NCI-H1092 (cell line): ENCODE measurements around the gene MAP1LC3C.

Source experiments
- DNase-seq: peaks from one replicate; lab custom pipeline; 2025; lab: John Stamatoyannopoulos, UW

The MAP1LC3C gene

GRCh38 chr1:241999026-241999425 is at the start of gene MAP1LC3C:
TSS of gene MAP1LC3C (minus strand) at chr1:241999098. CDS start at chr1:241999008, 90 bp downstream.
- no peak for DNase-seq

- no peak for DNase-seq
These were observed 44.3 kb upstream of the MAP1LC3C start for GRCh38 chr1:242043165-242043564.

- DNase-seq: no peak
These were observed 35.5 kb upstream of the MAP1LC3C start for GRCh38 chr1:242034392-242034791.

DNA sequence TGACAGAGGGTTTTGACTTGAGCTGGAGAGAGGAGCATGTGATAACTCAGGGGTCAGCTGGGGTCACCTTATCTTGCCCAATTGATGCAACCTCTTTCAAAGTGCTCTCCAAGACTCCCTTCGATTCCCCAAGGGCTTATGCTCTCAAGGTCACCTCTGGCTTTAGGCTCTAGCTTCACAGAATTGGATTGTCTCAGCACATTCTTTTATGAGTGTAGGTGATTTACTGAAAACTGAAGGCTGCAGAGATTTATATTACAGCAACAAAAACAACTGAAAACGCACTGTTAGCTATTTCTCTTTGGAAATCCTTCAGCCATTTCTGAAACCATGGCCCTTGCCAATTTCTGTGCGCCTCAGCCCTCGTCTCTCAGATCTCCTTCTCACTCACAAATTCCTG is 34.5 kb upstream of the MAP1LC3C start:
- no peak for DNase-seq

- no peak for DNase-seq
These were observed 31.2 kb upstream of the MAP1LC3C start for GRCh38 chr1:242030071-242030470.

GRCh38 chr1:242025681-242026080 is 26.8 kb upstream of the MAP1LC3C start:
- DNase-seq: no peak

DNA sequence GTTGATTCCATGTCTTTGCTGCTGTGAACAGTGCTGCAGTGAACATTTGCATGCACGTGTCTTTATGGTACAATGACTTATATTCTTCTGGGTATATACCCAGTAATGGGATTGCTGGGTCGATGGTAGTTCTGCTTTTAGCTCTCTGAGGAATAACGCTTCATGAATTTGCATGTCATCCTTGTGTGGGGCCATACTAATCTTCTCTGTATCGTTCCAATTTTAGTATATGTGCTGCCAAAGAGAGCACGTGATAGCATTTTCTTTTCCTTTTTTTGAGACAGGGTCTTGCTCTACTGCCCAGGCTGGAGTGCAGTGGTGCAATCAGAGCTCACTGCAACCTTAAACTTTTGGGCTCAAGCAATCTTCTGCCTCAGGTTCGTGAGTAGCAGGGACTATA is 24.9 kb upstream of the MAP1LC3C start:
- DNase-seq: no peak

DNA sequence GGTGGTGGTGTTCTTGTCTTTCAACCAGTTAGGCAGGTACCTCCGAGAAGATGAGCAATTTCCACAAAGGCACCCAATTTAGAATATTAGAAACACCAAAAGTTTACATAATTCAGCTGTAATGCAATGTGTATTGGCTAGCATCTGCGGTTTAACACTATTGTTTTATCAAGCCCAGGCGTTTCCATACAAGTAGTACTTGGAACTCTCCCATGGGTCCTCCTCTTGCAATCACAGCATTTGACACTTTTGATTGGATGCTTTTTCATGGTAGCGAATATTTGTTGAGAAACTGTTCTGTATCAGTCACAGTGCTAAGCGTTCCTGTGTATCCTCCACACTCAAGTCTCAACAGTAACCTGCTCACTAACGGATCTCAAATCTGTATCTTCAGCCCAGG is 20.1 kb upstream of the MAP1LC3C start:
- DNase-seq: no peak

DNA sequence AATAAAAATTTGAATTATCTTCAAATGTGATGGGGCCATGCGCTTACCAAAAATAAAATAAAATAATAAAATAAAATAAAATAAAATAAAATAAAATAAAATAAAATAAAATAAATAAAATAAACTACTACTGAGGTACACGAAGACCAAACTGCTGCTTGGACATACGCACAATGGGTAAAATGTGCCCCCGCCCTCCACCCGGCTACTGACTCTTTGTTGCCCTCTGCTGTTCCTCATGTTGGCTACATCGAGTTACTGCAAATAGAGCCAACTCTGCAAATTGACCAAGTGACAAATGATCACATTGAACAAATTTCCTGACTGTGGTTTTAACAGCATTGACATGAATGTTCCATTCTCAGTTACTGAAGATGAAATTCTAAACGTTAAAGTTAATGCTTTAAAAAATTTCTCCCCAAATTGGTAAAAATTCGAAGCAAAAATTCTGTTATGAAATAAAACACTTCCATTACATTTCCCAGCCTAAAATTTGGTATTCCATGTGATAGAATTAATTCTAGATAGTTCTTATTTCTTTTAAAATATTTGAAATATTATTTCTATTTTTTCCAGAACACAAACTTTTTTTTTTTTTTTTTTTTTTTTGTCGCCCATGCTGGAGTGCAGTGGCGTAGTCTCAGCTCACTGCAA is 18.8 kb upstream of the MAP1LC3C start:
- peak; percentile 62 for DNase-seq

DNA sequence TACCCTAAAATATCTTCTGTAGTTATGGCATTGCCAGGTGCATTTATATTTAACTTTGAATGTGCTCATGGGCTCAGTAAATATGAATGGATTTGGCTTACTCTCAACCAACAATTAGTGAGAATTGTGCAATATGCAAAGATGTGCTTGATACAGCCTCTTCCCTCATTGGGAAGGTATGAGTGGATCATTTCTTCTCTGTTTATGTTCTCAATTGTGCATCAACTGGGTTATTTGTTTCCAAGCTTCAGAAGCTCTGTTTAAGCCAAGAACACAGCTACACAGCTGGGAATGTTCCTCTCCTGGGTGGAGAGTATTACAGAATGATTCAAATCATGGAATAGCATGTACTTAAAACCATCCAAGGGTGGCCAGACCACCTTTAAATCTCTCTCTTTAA is 17.6 kb upstream of the MAP1LC3C start:
- DNase-seq: no peak

- DNase-seq: no peak
These were observed 13.2 kb upstream of the MAP1LC3C start for GRCh38 chr1:242011894-242012660.

GRCh38 chr1:242008826-242009495 is 10.1 kb upstream of the MAP1LC3C start:
- DNase-seq: no peak

DNA sequence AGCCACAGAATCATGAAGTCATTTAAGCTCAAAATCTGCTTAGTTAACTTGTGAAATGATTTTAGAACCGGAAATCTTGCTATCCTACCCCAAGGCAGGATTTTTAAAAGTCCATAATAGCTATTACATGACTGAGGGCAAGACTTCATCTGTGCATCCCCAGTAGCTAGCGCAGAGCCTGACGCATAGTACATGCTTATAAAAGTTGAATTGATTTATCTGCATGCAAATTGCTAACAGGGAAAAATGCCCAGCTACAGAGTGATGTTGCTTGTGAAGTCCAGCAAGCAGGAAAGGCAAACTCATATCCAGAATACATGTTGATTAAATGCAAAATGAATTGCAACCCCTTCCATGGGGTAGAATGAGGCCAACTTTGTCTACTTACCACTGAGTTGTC is 8.1 kb upstream of the MAP1LC3C start:
- no peak for DNase-seq

- no peak for DNase-seq
These were observed 7.1 kb upstream of the MAP1LC3C start for GRCh38 chr1:242005866-242006535.

DNA sequence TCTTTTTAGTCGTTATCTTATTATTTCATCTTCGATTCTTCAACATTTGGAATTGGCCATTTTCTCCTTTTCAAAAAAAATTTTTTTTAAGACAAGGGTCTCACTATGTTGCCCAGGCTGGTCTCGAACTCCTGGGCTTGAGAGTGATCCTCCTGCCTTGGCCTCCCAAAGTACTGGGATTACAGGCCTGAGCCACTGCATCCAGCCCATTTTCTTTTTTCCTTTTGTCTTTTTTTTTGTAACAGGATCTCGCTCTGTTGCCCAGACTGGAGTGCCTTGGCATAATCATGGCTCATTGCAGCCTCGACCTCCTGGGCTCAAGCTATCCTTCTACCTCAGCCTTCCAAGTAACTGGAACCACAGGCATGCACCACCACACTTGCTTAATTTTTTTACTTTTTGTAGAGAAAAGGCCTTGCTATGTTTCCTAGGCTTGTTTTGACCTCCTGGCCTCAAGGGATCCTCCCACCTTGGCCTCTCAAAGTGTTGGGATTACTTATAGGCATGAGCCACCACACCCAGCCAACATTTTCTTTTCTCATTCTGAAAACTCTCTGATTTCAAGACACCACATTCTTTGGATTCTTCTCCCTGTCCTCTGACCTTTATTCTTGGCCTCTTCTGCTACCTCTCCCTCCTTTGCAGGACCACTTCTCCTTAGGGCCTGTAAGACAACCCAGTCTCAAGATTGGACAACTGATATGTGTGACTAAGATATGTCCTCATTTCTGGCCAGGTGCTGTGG is 6.0 kb upstream of the MAP1LC3C start:
- DNase-seq: no peak

- DNase-seq: no peak
These were observed 3.6 kb upstream of the MAP1LC3C start for GRCh38 chr1:242002510-242002909.

GRCh38 chr1:242002072-242002471 is 3.2 kb upstream of the MAP1LC3C start:
- no peak for DNase-seq

- no peak for DNase-seq
These were observed 1.5 kb upstream of the MAP1LC3C start for GRCh38 chr1:242000434-242000833.

GRCh38 chr1:241998412-241998921 is 431 bp downstream of the MAP1LC3C start:
- no peak for DNase-seq

DNA sequence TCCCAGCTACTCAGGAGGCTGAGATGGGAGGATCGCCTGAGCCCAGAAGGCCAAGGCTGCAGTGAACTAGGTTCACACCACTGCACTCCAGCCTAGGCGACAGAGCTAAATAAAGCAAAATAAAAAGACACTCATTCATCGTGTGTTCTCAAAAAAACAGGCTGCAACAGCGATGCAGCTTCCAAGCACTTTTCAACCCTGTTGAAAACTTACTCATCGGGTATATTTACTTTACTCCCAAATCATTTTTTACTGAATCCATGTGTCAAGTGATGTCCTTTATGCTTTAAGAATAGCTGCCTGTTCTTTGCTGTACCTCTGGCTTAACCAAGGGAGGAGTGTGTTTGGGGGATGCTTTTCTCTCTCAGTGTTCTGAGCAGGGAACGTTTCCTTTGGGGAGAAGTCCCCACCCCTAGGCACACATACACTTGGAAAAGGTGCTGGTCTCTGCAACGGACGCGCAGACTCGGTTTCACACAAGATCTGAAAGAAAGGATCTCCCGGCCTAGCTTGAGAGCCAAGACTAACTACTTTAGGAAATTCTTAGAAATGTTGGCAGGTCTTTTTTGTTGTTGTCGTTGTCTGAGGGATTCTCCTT is 1.4 kb downstream of the MAP1LC3C start:
- DNase-seq: no peak

DNA sequence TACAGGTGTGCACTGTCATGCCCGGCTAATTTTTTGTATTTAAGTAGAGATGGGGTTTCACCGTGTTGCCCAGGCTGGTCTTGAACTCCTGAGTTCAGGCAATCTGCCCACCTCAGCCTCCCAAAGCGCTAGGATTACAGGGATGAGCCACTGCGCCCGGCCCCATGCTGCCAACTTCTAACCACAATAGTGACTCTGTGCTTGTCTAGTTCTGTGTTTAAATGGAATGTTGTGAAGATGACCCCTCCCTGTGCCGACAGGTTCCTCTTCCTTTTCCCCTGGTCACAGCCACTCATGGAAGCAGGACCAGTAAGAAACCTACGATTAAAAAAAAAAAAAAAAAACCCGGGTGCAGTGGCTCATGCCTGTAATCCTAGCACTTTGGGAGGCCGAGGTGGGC is 4.7 kb downstream of the MAP1LC3C start:
- DNase-seq: no peak
